Ishikawa (cell line): ENCODE results near the gene GALNTL6.

Experiments used
- CEBPB ChIP-seq: IDR thresholded peaks from 2 replicates; pipeline ENCODE4 v1.6.1; 2012
- CREB1 ChIP-seq: IDR thresholded peaks from 2 replicates; pipeline ENCODE4 v1.6.1; 2012; ENCODE audit warnings: low read depth
- EGR1 ChIP-seq: IDR thresholded peaks from 2 replicates; pipeline ENCODE4 v1.6.1; 2012
- EP300 ChIP-seq: IDR thresholded peaks from 2 replicates; pipeline ENCODE4 v1.6.1; 2012; ENCODE audit warnings: borderline replicate concordance
- FOXM1 ChIP-seq: IDR thresholded peaks from 2 replicates; pipeline ENCODE4 v1.6.1; 2012; ENCODE audit warnings: low read depth, borderline replicate concordance
- NFIC ChIP-seq: IDR thresholded peaks from 2 replicates; pipeline ENCODE4 v1.6.1; 2012
- RAD21 ChIP-seq: IDR thresholded peaks from 2 replicates; pipeline ENCODE4 v1.6.1; 2012; ENCODE audit warnings: low read depth
- TAF1 ChIP-seq: IDR thresholded peaks from 2 replicates; pipeline ENCODE4 v1.6.1; 2012; ENCODE audit warnings: low read depth, mild to moderate bottlenecking
- TCF12 ChIP-seq: IDR thresholded peaks from 2 replicates; pipeline ENCODE4 v1.6.1; 2012; ENCODE audit warnings: low read depth
- TEAD4 ChIP-seq: IDR thresholded peaks from 2 replicates; pipeline ENCODE4 v1.6.1; 2012
- YY1 ChIP-seq: IDR thresholded peaks from 2 replicates; pipeline ENCODE4 v1.6.1; 2012; ENCODE audit warnings: low read depth
- ZBTB7A ChIP-seq: IDR thresholded peaks from 2 replicates; pipeline ENCODE4 v1.6.1; 2012; ENCODE audit warnings: low read depth
- TF ChIP-seq, protein P1 (sequence below): IDR thresholded peaks from 2 replicates; pipeline ENCODE4 v1.6.1; 2012
- TF ChIP-seq, protein P2 (sequence below): IDR thresholded peaks from 2 replicates; pipeline ENCODE4 v1.6.1; 2012; ENCODE audit warnings: low read depth, mild to moderate bottlenecking
- TF ChIP-seq, protein P3 (sequence below): IDR thresholded peaks from 2 replicates; pipeline ENCODE4 v1.6.1; 2012

Gene GALNTL6

DNA sequence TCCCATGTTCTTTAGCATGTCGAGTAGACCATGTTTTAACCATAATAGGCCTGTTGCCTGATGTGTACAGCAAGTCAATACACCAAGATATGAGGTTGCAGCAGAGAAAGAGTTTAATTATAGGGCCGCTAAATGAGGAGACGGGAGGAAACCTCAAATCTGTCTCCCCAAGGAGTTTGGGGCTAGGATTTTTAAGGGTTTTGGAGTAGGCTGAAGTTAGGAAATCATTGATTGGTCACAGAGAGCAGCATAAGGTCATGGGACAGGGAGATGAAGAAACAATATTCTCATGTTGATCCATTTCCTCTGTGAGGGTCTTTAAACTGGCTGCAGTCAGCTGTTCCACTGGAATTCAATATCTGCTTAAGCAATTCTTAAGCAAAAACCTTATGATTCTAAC, 1195.2 kb downstream of the GALNTL6 start:
- TF ChIP-seq FOXM1 (no peak), EP300 (no peak), CEBPB (no peak), NFIC (no peak), CREB1 (no peak), ZBTB7A (no peak), RAD21 (no peak), YY1 (no peak), TAF1 (no peak), TEAD4 (no peak), TCF12 (no peak), EGR1 (no peak)
- TF ChIP-seq, protein P1, sequence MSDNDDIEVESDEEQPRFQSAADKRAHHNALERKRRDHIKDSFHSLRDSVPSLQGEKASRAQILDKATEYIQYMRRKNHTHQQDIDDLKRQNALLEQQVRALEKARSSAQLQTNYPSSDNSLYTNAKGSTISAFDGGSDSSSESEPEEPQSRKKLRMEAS = no peak
- TF ChIP-seq, protein P2, sequence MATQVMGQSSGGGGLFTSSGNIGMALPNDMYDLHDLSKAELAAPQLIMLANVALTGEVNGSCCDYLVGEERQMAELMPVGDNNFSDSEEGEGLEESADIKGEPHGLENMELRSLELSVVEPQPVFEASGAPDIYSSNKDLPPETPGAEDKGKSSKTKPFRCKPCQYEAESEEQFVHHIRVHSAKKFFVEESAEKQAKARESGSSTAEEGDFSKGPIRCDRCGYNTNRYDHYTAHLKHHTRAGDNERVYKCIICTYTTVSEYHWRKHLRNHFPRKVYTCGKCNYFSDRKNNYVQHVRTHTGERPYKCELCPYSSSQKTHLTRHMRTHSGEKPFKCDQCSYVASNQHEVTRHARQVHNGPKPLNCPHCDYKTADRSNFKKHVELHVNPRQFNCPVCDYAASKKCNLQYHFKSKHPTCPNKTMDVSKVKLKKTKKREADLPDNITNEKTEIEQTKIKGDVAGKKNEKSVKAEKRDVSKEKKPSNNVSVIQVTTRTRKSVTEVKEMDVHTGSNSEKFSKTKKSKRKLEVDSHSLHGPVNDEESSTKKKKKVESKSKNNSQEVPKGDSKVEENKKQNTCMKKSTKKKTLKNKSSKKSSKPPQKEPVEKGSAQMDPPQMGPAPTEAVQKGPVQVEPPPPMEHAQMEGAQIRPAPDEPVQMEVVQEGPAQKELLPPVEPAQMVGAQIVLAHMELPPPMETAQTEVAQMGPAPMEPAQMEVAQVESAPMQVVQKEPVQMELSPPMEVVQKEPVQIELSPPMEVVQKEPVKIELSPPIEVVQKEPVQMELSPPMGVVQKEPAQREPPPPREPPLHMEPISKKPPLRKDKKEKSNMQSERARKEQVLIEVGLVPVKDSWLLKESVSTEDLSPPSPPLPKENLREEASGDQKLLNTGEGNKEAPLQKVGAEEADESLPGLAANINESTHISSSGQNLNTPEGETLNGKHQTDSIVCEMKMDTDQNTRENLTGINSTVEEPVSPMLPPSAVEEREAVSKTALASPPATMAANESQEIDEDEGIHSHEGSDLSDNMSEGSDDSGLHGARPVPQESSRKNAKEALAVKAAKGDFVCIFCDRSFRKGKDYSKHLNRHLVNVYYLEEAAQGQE = no peak
- TF ChIP-seq, protein P3, sequence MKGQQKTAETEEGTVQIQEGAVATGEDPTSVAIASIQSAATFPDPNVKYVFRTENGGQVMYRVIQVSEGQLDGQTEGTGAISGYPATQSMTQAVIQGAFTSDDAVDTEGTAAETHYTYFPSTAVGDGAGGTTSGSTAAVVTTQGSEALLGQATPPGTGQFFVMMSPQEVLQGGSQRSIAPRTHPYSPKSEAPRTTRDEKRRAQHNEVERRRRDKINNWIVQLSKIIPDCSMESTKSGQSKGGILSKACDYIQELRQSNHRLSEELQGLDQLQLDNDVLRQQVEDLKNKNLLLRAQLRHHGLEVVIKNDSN = no peak

DNA sequence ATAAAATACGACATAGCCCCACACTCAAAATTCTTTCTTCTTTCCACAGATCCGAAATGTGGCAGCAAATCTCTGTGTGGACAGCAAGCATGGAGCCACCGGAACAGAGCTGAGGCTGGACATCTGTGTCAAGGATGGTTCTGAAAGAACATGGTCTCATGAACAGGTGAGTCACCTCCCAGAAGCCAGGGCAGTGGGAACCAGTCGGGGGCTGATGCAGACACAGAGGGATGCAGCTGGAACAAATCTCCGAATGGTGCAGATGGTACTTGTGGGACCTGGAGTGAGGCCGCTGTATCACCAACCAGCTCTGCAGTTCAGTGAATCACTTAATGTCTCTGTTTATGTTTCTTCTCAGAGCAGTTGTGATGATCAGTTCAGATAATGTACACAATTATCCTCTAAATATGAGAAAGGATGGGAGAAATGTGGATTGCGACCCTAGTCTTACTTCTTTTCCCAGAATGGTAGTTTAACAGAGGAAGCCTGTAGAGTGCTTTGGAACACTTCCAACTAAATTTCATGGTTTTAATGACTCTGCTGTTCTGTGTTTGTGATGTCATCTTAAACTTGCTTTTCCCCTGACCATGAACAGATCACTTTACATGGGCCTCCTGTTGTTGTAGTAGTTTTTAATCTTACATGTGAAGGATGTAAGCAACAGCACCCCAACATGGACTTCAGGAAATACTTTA, 1196.1 kb downstream of the GALNTL6 start:
- TF ChIP-seq EGR1 (no peak), YY1 (no peak), ZBTB7A (no peak), TEAD4 (no peak), TCF12 (no peak), RAD21 (no peak), CEBPB (no peak), CREB1 (no peak), TAF1 (no peak), EP300 (no peak), NFIC (no peak)
- TF ChIP-seq, protein P1 = no peak
- TF ChIP-seq, protein P3 = no peak
- TF ChIP-seq, protein P2 = no peak

DNA sequence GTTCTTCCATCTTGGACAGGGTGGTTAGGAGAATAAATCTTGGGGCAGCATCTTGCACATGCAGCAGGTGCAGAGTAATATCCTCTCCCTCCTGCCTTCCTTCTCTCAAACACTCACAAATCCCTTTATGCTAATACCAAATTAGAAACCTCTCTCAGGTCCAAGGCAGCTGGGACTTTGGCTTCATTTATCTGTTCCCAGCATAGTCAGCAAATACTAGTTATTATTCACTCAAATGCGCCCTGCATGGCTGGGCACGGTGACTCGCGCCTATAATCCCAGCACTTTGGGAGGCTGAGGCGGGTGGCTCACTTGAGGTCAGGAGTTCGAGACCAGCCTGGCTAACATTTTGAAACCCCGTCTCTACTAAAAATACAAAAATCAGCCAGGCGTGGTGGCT, 1199.4 kb downstream of the GALNTL6 start:
- TF ChIP-seq NFIC (no peak), ZBTB7A (no peak), EP300 (no peak), EGR1 (no peak), RAD21 (no peak), CEBPB (no peak), TCF12 (no peak), YY1 (no peak), CREB1 (no peak), TAF1 (no peak), TEAD4 (no peak)
- TF ChIP-seq, protein P2 = no peak
- TF ChIP-seq, protein P1 = no peak

DNA sequence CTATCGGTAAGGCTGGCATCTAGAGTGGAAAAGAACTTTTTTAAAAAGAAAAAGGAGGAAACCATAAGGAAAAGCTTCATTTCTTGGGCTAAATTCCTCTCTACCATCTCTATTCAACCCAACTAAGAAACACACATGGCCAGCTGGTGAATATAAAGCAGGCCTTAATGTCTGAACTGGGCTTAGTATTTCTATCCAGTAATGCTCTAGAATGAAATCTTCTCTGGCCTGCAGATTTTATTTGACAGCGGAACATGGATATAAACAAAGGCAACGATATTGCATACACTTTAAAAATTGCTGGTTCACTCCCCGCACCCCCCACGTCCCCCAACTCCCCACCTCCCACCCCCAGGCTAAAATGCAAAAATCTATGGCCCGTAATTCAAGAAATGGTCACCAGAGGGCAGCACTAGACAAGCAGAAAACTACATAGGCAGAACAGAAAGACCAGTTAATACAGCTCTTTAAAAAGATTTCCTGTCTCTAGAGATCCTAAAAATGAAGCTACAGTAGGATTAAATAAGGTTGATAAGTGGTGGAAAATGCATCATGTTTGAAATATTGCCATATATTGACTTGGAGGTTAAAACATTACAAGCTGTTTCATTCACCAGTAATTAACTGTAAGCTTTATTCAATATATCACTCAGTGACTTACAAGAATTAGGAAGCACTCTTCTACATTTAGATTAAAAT, 1200.2 kb downstream of the GALNTL6 start:
- TF ChIP-seq RAD21 (peak; percentile 86), CEBPB (no peak), FOXM1 (no peak), CREB1 (no peak), NFIC (no peak)
- TF ChIP-seq, protein P3 = no peak
- TF ChIP-seq, protein P1 = no peak
- TF ChIP-seq, protein P2 = no peak
